Caco-2 (cell line): ENCODE results near the gene AATK. TPM values are rescaled to one million over a fixed set of nuclear protein-coding genes. Genes with fewer than 3 reads are reported as not detected.

Source experiments
- BruUV-seq: library from RNA; stranded (reverse); fragments of 400-500 nt; replicated peaks from 2 replicates; lab custom pipeline; 2021; lab: Mats Ljungman, UMichigan
- CTCF ChIA-PET: fragments of 300-600 bp; sonication (Branson Sonifier 250); formaldehyde crosslinking; loops from one replicate; lab custom pipeline; 2022; ENCODE audit warnings: antibody characterized with exemption; lab: Charles Lee
- POLR2A ChIA-PET: fragments of 300-600 bp; sonication (Branson Sonifier 250); formaldehyde crosslinking; loops from one replicate; lab custom pipeline; 2022; ENCODE audit warnings: antibody characterized with exemption; lab: Charles Lee
- DNase-seq, 2 experiments: peaks; one replicate each; pipeline versions ENCODE4 v3.0.0 to v3.0.0-alpha.2; 2020 to 2022
- H3K27me3 ChIP-seq: replicated peaks from 2 replicates; pipeline ENCODE4 v1.6.0; 2011; ENCODE audit warnings: low read length; ENCODE audit not compliant: control insufficient read depth, insufficient read depth
- H3K36me3 ChIP-seq: 2 replicates; pipeline ENCODE4 v1.5.1; 2011; ENCODE audit warnings: low read length; ENCODE audit not compliant: control insufficient read depth, insufficient read depth
- H3K4me1 ChIP-seq: fragments of 250-450 bp; sonication (Bioruptor Pico); 2 replicates; pipeline ENCODE4 v1.5.1; 2020; ENCODE audit warnings: mild to moderate bottlenecking
- H3K4me3 ChIP-seq: 2 replicates; pipeline ENCODE4 v1.5.1; 2011; ENCODE audit warnings: low read depth, mild to moderate bottlenecking, control low read depth, low read length
- H3K9me3 ChIP-seq: fragments of 250-450 bp; sonication (Bioruptor Pico); 2 replicates; pipeline ENCODE4 v1.5.1; 2020; ENCODE audit warnings: mild to moderate bottlenecking, moderate library complexity
- H3K27ac Mint-ChIP-seq: one replicate; pipeline ENCODE4 v1.8.0; 2022; ENCODE audit warnings: mixed read lengths; ENCODE audit not compliant: unreplicated experiment
- H3K27me3 Mint-ChIP-seq: one replicate; pipeline ENCODE4 v1.8.0; 2022; ENCODE audit warnings: mixed read lengths; ENCODE audit not compliant: insufficient read depth, unreplicated experiment
- H3K36me3 Mint-ChIP-seq: one replicate; pipeline ENCODE4 v1.8.0; 2022; ENCODE audit warnings: mild to moderate bottlenecking, mixed read lengths; ENCODE audit not compliant: insufficient read depth, unreplicated experiment
- H3K4me1 Mint-ChIP-seq: one replicate; pipeline ENCODE4 v1.8.0; 2022; ENCODE audit warnings: low read depth, mixed read lengths; ENCODE audit not compliant: unreplicated experiment
- H3K4me3 Mint-ChIP-seq: one replicate; pipeline ENCODE4 v1.8.0; 2022; ENCODE audit warnings: mild to moderate bottlenecking, moderate library complexity, mixed read lengths; ENCODE audit not compliant: unreplicated experiment
- H3K9me3 Mint-ChIP-seq: one replicate; pipeline ENCODE4 v1.8.0; 2022; ENCODE audit warnings: mixed read lengths; ENCODE audit not compliant: unreplicated experiment
- CTCF ChIP-seq, 2 experiments: fragments of 200-600 bp in 1 of 2; IDR thresholded peaks; 1 replicate in 1 of 2; 2 replicates in 1 of 2; pipeline versions ENCODE4 v1.5.1 to v1.8.0; 2011 to 2022; ENCODE audit warnings: antibody characterized with exemption in 1 of 2, control low read depth in 1 of 2, inconsistent platforms in 1 of 2, low read depth in 1 of 2, low read length in 1 of 2, mild to moderate bottlenecking in 1 of 2, moderate library complexity in 1 of 2; ENCODE audit not compliant: insufficient read depth in 1 of 2, severe bottlenecking in 1 of 2, unreplicated experiment in 1 of 2
- intact Hi-C: fragments of 100-400 bp; cut with micrococcal nuclease; formaldehyde crosslinking; loops from one replicate; pipeline ENCODE4 v1.10.0; 2022; ENCODE audit not compliant: unreplicated experiment
- total RNA-seq: library from RNA; stranded (reverse); gene quantifications from 2 replicates; pipeline ENCODE4 v1.2.3, GENCODE V29; 2022

AATK gene
- total RNA-seq, 1 experiment from 2014 or later: 26.6 TPM

DNA sequence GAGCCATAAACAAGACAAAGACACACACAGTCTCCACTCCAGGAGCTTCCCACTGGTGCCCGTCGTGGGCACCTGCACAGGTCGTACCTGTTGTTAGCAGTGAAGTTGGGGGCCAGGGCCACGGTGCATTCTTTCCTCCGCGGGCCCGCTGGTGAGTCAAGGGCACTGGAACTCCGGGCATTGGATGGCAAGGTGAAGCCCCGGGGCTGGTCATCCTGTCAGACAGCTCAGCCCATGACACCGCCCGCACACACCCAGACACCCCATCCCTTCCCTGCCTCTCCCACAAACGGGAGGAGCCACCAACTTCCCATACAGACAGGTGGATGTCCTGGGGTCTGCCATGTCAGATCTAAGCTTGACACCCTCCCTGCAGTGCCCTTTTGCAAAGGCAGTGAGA lies 40.6 kb upstream of the AATK start:
- TF ChIP-seq CTCF (IDR thresholded peaks at IDR 0.05; ENCODE audit: insufficient read depth in 1 of 2, low read depth in 1 of 2, low read length in 1 of 2, severe bottlenecking in 1 of 2, unreplicated experiment in 1 of 2): no peak
- Histone ChIP-seq H3K27me3 (no peaks in the 10 kb centered on the region), H3K4me3 (no peak overlapping the region), H3K9me3 (no peaks in the 10 kb centered on the region), H3K4me1 (no peaks in the 10 kb centered on the region), H3K36me3 (no peaks in the 10 kb centered on the region)
- Mint-ChIP-seq H3K9me3 (no peaks in the 10 kb centered on the region), H3K4me3 (no peak overlapping the region), H3K27me3 (no peaks in the 10 kb centered on the region), H3K27ac (no peak overlapping the region), H3K4me1 (no peaks in the 10 kb centered on the region), H3K36me3 (peaks cover 7% of the 10 kb centered on the region)
- DNase-seq: no peak
- BruUV-seq: no TSS peak
- intact Hi-C loops: no loop called here
- CTCF ChIA-PET: no interaction called here
- POLR2A ChIA-PET: interaction anchor here (0.7 kb wide), 1 partner anchor 89 kb away, joined by 3 read pairs; no protein-coding TSS in a partner anchor

- CTCF ChIA-PET: no interaction called here
- no peaks in the 10 kb centered on the region for H3K36me3 ChIP-seq
- TF ChIP-seq CTCF (IDR thresholded peaks at IDR 0.05; ENCODE audit: insufficient read depth in 1 of 2, low read depth in 1 of 2, low read length in 1 of 2, severe bottlenecking in 1 of 2, unreplicated experiment in 1 of 2): no peak
- POLR2A ChIA-PET: no interaction called here
- no peaks in the 10 kb centered on the region for H3K27me3 ChIP-seq
- H3K27me3 Mint-ChIP-seq: no peaks in the 10 kb centered on the region
- H3K4me1 ChIP-seq: no peaks in the 10 kb centered on the region
- H3K4me1 Mint-ChIP-seq: no peaks in the 10 kb centered on the region
- no peak overlapping the region for H3K4me3 ChIP-seq
- DNase-seq: no peak
- H3K9me3 ChIP-seq: no peaks in the 10 kb centered on the region
- BruUV-seq: no TSS peak
- intact Hi-C loops: no loop called here
- H3K36me3 Mint-ChIP-seq: peaks cover 7% of the 10 kb centered on the region
- H3K9me3 Mint-ChIP-seq: no peaks in the 10 kb centered on the region
- H3K4me3 Mint-ChIP-seq: no peak overlapping the region
- H3K27ac Mint-ChIP-seq: no peak overlapping the region
These were observed 40.1 kb upstream of the AATK start for GRCh38 chr17:81206166-81206565.

- TF ChIP-seq CTCF (IDR thresholded peaks at IDR 0.05; ENCODE audit: insufficient read depth in 1 of 2, low read depth in 1 of 2, low read length in 1 of 2, severe bottlenecking in 1 of 2, unreplicated experiment in 1 of 2): no peak
- intact Hi-C loops: no loop called here
- POLR2A ChIA-PET: no interaction called here
These were observed 38.6 kb upstream of the AATK start for GRCh38 chr17:81204578-81204977.

More at GRCh38 chr17:81204578-81204977, 38.6 kb upstream of the AATK start:
- H3K27me3 Mint-ChIP-seq: no peaks in the 10 kb centered on the region
- no peak overlapping the region for H3K27ac Mint-ChIP-seq
- no peaks in the 10 kb centered on the region for H3K27me3 ChIP-seq
- no peak for DNase-seq
- H3K4me3 ChIP-seq: no peak overlapping the region
- CTCF ChIA-PET: no interaction called here
- no TSS peak for BruUV-seq
- no peaks in the 10 kb centered on the region for H3K4me1 ChIP-seq
- no peaks in the 10 kb centered on the region for H3K9me3 ChIP-seq
- H3K4me1 Mint-ChIP-seq: no peaks in the 10 kb centered on the region
- H3K36me3 ChIP-seq: no peaks in the 10 kb centered on the region
- H3K9me3 Mint-ChIP-seq: no peaks in the 10 kb centered on the region
- H3K36me3 Mint-ChIP-seq: peaks cover 7% of the 10 kb centered on the region
- no peak overlapping the region for H3K4me3 Mint-ChIP-seq
